Astrocyte of the cerebellum (primary cell): ENCODE measurements around the gene POLR2E.

ENCODE experiments used
- DNase-seq: peaks from one replicate; pipeline ENCODE4 v3.0.0-alpha.2; 2011; ENCODE audit warnings: low read depth
- H3K4me3 ChIP-seq: 2 replicates; pipeline ENCODE4 v1.5.1; 2011; ENCODE audit warnings: mild to moderate bottlenecking, low read depth, low read length, moderate library complexity
- CTCF ChIP-seq: IDR thresholded peaks from 2 replicates; pipeline ENCODE4 v1.5.1; 2012; ENCODE audit warnings: low read length, low read depth, moderate library complexity, mild to moderate bottlenecking; ENCODE audit errors: missing control alignments
- in situ Hi-C: cut with HindIII; loops from 2 replicates; pipeline ENCODE4 v1.10.0; 2017; ENCODE audit warnings: low sequenced_read_pairs

Gene POLR2E

GRCh38 chr19:1110809-1111640, 15.8 kb upstream of the POLR2E start:
- in situ Hi-C loops: no loop called here
- no peak overlapping the region for H3K4me3 ChIP-seq
- DNase-seq: no peak
- TF ChIP-seq CTCF: no peak

- no peak for DNase-seq
- no peak for TF ChIP-seq CTCF
- in situ Hi-C loops: no loop called here
- H3K4me3 ChIP-seq: no peak overlapping the region
These were observed 14.8 kb upstream of the POLR2E start for GRCh38 chr19:1109697-1110671.

- in situ Hi-C loops: no loop called here
- no peak for DNase-seq
- TF ChIP-seq CTCF: no peak
- no peak overlapping the region for H3K4me3 ChIP-seq
These were observed 13.9 kb upstream of the POLR2E start for GRCh38 chr19:1109032-1109551.

DNA sequence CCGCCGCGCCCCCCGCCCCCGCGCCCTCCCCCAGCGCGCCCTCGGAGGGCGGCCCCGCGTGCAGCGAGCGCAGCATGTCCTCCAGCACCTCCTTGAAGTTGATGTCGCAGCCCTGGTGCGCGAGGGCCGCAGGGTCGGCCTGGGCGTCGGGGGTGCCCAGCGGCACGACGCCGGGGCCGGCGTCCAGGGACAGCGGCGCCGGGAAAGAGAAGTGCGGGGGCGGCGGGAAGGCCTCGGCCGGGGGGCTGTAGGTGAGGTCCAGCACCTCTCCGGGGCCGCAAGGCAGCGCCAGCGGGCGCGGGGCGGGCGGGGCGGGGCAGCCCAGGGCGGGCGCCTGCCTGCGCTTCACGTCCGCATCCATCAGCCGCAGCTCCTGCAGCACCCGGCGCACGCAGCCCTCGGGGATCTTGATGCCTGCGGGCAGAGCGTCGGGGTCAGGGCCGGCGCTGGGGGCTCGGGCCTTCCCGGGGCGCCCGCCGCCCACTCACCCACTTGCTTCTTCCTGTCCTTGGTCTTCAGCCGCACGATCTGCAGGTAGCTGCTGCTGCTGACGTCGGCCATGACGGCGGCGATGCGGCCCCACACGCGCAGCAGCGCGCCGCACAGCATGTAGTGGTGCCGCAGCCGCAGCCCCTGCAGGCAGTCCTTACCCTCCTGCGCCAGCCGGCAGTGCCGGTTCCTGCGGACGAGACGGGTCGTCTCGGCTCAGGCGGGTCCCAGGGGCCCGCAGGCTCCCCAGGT, 13.3 kb upstream of the POLR2E start:
- in situ Hi-C loops: no loop called here
- DNase-seq: no peak

DNA sequence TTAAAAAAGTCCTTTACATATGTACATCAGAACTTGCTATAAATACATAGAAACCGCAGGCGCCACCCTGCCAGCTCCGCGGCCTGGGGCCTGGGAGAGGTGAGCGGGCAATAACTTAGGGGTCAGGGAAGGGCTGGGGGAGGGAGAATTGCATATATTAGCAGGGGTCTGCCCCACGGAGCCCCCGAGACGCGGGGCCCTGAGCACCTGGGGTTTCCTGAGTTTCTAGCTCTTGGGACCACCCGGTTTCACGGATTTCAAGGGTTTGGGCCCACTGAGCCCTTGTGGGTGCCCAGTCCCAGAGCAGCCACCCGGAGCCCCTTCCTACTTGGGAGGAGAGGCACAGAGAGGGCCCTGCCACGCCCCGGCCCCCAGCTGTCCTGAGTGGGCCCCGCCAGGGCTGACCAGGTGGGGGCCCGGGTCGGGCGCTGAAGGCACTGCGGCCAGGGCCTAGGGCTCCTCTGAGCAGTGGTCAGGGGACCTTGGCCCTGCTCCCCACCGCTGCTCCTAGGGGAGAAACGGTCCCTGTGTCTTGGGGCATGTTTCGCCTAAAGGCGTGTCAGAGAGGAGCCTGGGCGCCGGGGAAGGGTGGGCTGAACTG, 12.6 kb upstream of the POLR2E start:
- no peak for DNase-seq
- H3K4me3 ChIP-seq: no peak overlapping the region
- in situ Hi-C loops: no loop called here
- TF ChIP-seq CTCF: no peak

More for the DNA sequence above, 13.3 kb upstream of the POLR2E start:
- H3K4me3 ChIP-seq: no peak overlapping the region
- TF ChIP-seq CTCF: no peak
